ENCODE results near the gene RCOR1.

Gene RCOR1

DNA sequence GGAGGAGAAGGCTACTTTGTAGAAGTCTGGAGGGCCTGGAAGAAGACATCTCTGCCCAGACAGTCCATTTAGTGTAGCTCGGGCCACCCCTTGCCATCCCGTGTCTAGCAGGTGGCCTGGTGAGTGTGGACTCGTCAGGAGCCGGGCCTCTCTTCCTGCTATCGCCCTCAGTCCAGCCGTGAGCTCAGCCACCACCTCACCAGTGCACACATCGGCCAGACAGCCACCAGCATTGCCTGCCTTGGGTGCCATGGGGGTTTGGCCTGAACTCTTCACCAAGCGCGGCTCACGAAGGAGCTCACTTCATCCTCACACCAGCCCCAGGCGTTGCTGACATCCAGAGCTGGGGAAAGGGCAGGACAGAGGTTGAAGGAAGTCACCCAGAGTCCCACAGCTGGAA lies 165.2 kb downstream of the RCOR1 start:
- Histone ChIP-seq H4K8ac (ENCODE audit: low read depth, low read length) (no peak overlapping the region), H3K27me3 (ENCODE audit: insufficient read depth, low read length, poor library complexity) (no peaks in the 10 kb centered on the region)
- no CpG with 5 or more reads among the region's 11 CpGs for WGBS (ENCODE audit: extremely low coverage, insufficient coverage, low lambda C conversion rate)

DNA sequence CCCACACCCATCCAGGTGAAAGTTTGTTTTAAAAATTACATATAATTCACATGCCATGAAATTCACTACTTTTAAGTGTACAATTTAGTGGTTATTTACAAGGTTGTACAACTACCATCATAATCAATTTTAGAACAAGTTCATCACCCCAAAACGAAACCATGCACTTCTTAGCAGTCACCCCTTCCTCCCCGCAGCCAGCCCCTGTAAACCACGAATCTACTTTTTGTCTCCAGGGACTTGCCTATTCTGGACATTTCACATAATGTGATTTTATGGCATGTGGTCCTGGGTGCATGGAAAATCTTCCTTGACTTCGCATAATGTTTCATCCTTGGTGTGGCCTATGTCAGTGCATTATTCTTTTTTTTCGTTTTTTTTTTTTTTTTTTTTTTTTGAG lies 165.6 kb downstream of the RCOR1 start:
- H3K4me3 ChIP-seq (ENCODE audit: low read length), result no peak overlapping the region

More for the DNA sequence above, 165.2 kb downstream of the RCOR1 start:
- Histone ChIP-seq H3K4me1 (ENCODE audit: control insufficient read depth, low read depth, low read length) (peaks cover 2% of the 10 kb centered on the region), H3K27ac (ENCODE audit: low read depth, low read length) (no peak overlapping the region), H3K79me1 (ENCODE audit: low read length) (no peaks in the 10 kb centered on the region), H2BK120ac (ENCODE audit: low read depth, low read length) (no peak overlapping the region), H3K23ac (ENCODE audit: low read length) (no peak overlapping the region), H2AK5ac (ENCODE audit: low read length) (no peak overlapping the region), H2BK5ac (ENCODE audit: low read length) (no peak overlapping the region), H3K4ac (ENCODE audit: low read depth, low read length) (no peak overlapping the region), H3K79me2 (ENCODE audit: control insufficient read depth, insufficient read depth, low read length) (no peaks in the 10 kb centered on the region), H3K4me2 (ENCODE audit: low read length) (no peak overlapping the region), H3K4me3 (ENCODE audit: low read length) (no peak overlapping the region), H4K5ac (ENCODE audit: low read length) (no peak overlapping the region), H3K36me3 (ENCODE audit: control insufficient read depth, insufficient read depth, low read length) (no peaks in the 10 kb centered on the region), H3K56ac (ENCODE audit: low read length) (no peak overlapping the region), H3K18ac (ENCODE audit: low read length) (no peak overlapping the region), H3K9ac (ENCODE audit: low read length) (no peak overlapping the region), H2BK15ac (replicated peaks; ENCODE audit: low read depth) (no peak overlapping the region)
- DNase-seq, result no peak

GRCh38 chr14:102759456-102760187 lies 167.2 kb downstream of the RCOR1 start:
- no peaks in the 10 kb centered on the region for H3K36me3 ChIP-seq (ENCODE audit: control insufficient read depth, insufficient read depth, low read length)
- H2BK120ac ChIP-seq (ENCODE audit: low read depth, low read length), result no peak overlapping the region
- no peak for DNase-seq
- H3K56ac ChIP-seq (ENCODE audit: low read length), result no peak overlapping the region
- no peaks in the 10 kb centered on the region for H3K27me3 ChIP-seq (ENCODE audit: insufficient read depth, low read length, poor library complexity)
- no peak overlapping the region for H2BK5ac ChIP-seq (ENCODE audit: low read length)
- H3K9ac ChIP-seq (ENCODE audit: low read length), result no peak overlapping the region
- no peak overlapping the region for H4K8ac ChIP-seq (ENCODE audit: low read depth, low read length)
- no peaks in the 10 kb centered on the region for H3K79me2 ChIP-seq (ENCODE audit: control insufficient read depth, insufficient read depth, low read length)
- H3K4me2 ChIP-seq (ENCODE audit: low read length), result no peak overlapping the region
- H4K5ac ChIP-seq (ENCODE audit: low read length), result no peak overlapping the region
- no peak overlapping the region for H3K4ac ChIP-seq (ENCODE audit: low read depth, low read length)
- H3K79me1 ChIP-seq (ENCODE audit: low read length), result no peaks in the 10 kb centered on the region
- no CpG with 5 or more reads among the region's 10 CpGs for WGBS (ENCODE audit: extremely low coverage, insufficient coverage, low lambda C conversion rate)
- no peak overlapping the region for H2BK15ac ChIP-seq (replicated peaks; ENCODE audit: low read depth)
- no peak overlapping the region for H2AK5ac ChIP-seq (ENCODE audit: low read length)
- no peak overlapping the region for H3K27ac ChIP-seq (ENCODE audit: low read depth, low read length)
- no peak overlapping the region for H3K23ac ChIP-seq (ENCODE audit: low read length)
- no peak overlapping the region for H3K4me3 ChIP-seq (ENCODE audit: low read length)
- no peak overlapping the region for H3K18ac ChIP-seq (ENCODE audit: low read length)
- peaks cover 2% of the 10 kb centered on the region for H3K4me1 ChIP-seq (ENCODE audit: control insufficient read depth, low read depth, low read length)

More for the DNA sequence above, 165.6 kb downstream of the RCOR1 start:
- Histone ChIP-seq H2BK5ac (ENCODE audit: low read length) (no peak overlapping the region), H2AK5ac (ENCODE audit: low read length) (no peak overlapping the region), H3K36me3 (ENCODE audit: control insufficient read depth, insufficient read depth, low read length) (no peaks in the 10 kb centered on the region), H3K23ac (ENCODE audit: low read length) (no peak overlapping the region), H2BK15ac (replicated peaks; ENCODE audit: low read depth) (no peak overlapping the region), H3K4me1 (ENCODE audit: control insufficient read depth, low read depth, low read length) (peaks cover 2% of the 10 kb centered on the region), H4K5ac (ENCODE audit: low read length) (no peak overlapping the region), H3K79me2 (ENCODE audit: control insufficient read depth, insufficient read depth, low read length) (no peaks in the 10 kb centered on the region), H3K79me1 (ENCODE audit: low read length) (no peaks in the 10 kb centered on the region), H3K4me2 (ENCODE audit: low read length) (no peak overlapping the region), H3K56ac (ENCODE audit: low read length) (no peak overlapping the region), H2BK120ac (ENCODE audit: low read depth, low read length) (no peak overlapping the region), H4K8ac (ENCODE audit: low read depth, low read length) (no peak overlapping the region), H3K18ac (ENCODE audit: low read length) (no peak overlapping the region), H3K27ac (ENCODE audit: low read depth, low read length) (no peak overlapping the region), H3K9ac (ENCODE audit: low read length) (no peak overlapping the region), H3K4ac (ENCODE audit: low read depth, low read length) (no peak overlapping the region), H3K27me3 (ENCODE audit: insufficient read depth, low read length, poor library complexity) (no peaks in the 10 kb centered on the region)
- no CpG with 5 or more reads among the region's 5 CpGs for WGBS (ENCODE audit: extremely low coverage, insufficient coverage, low lambda C conversion rate)
- DNase-seq, result no peak

DNA sequence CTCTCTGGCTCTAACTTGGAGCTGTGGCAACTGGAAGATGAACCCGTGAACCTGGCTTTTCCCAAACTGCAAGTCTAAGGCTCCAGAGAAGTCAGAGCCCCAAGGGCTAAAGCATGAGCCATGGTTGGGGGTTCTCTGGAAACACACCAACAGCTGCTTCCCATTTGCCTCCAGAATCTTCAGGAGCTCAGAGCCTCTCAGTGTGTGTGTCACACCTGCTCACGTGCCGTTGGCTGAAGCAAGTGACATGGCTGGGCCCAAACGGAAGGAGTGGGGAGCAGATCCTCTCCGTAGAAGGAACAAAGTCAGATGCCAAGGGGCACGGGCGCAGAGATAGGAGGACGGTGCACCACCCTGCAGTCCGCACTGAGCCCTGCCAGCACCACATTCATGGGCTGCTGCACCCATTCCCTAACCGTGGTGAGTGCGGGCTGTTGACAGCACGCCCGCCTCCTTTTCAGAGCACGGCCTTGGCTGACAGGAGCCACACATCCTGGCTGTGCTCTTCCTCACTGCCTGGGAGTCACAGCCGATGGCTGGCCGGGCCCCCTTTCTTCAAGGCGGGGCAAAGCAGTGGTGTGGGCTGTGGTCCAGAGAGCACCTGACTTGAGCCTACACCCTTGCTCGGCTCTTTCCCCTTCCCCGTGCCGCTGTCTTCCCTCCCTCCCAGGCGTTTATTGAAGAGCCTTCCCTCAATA lies 168.2 kb downstream of the RCOR1 start:
- Histone ChIP-seq H3K36me3 (ENCODE audit: control insufficient read depth, insufficient read depth, low read length) (no peaks in the 10 kb centered on the region), H3K4me2 (ENCODE audit: low read length) (peak overlapping the region; percentile 19), H2AK5ac (ENCODE audit: low read length) (no peak overlapping the region), H2BK120ac (ENCODE audit: low read depth, low read length) (no peak overlapping the region), H3K4me3 (ENCODE audit: low read length) (no peak overlapping the region), H3K4ac (ENCODE audit: low read depth, low read length) (no peak overlapping the region), H3K9ac (ENCODE audit: low read length) (peak overlapping the region; percentile 39), H2BK15ac (replicated peaks; ENCODE audit: low read depth) (no peak overlapping the region), H3K4me1 (ENCODE audit: control insufficient read depth, low read depth, low read length) (peaks cover 2% of the 10 kb centered on the region), H3K27me3 (ENCODE audit: insufficient read depth, low read length, poor library complexity) (no peaks in the 10 kb centered on the region), H3K27ac (ENCODE audit: low read depth, low read length) (no peak overlapping the region), H3K23ac (ENCODE audit: low read length) (no peak overlapping the region), H3K56ac (ENCODE audit: low read length) (no peak overlapping the region), H3K18ac (ENCODE audit: low read length) (no peak overlapping the region), H4K8ac (ENCODE audit: low read depth, low read length) (no peak overlapping the region), H4K5ac (ENCODE audit: low read length) (no peak overlapping the region), H3K79me1 (ENCODE audit: low read length) (no peaks in the 10 kb centered on the region), H2BK5ac (ENCODE audit: low read length) (no peak overlapping the region), H3K79me2 (ENCODE audit: control insufficient read depth, insufficient read depth, low read length) (no peaks in the 10 kb centered on the region)
- no CpG with 5 or more reads among the region's 21 CpGs for WGBS (ENCODE audit: extremely low coverage, insufficient coverage, low lambda C conversion rate)
- peak; percentile 56 for DNase-seq

DNA sequence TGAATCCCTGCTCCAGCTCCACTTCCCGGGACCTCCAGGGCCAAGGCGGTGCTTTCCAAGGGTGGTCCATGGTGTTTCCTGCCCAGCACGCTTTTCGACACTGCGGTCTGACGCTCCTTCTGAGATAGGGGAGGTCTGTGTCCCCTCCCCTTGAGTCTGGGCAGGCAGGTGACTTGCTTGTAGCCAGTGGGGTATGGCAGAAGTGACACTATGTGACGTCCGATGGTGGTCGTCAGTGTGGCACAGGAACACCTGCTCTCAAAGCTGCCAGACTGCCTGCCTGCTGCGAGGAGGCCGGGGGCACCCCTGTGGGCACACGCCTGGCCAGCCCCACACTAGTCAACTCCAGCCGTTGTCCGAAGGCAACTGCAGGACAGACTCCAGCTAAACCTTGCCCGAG lies 168.8 kb downstream of the RCOR1 start:
- no CpG with 5 or more reads among the region's 15 CpGs for WGBS (ENCODE audit: extremely low coverage, insufficient coverage, low lambda C conversion rate)
- Histone ChIP-seq H3K56ac (ENCODE audit: low read length) (no peak overlapping the region), H3K4me2 (ENCODE audit: low read length) (peak overlapping the region; percentile 7), H3K18ac (ENCODE audit: low read length) (no peak overlapping the region), H3K4ac (ENCODE audit: low read depth, low read length) (no peak overlapping the region), H3K4me3 (ENCODE audit: low read length) (no peak overlapping the region), H3K4me1 (ENCODE audit: control insufficient read depth, low read depth, low read length) (peaks cover 2% of the 10 kb centered on the region), H2BK5ac (ENCODE audit: low read length) (no peak overlapping the region), H4K5ac (ENCODE audit: low read length) (no peak overlapping the region), H3K23ac (ENCODE audit: low read length) (no peak overlapping the region), H3K9ac (ENCODE audit: low read length) (no peak overlapping the region), H2BK15ac (replicated peaks; ENCODE audit: low read depth) (no peak overlapping the region), H3K27ac (ENCODE audit: low read depth, low read length) (no peak overlapping the region), H4K8ac (ENCODE audit: low read depth, low read length) (no peak overlapping the region), H3K79me2 (ENCODE audit: control insufficient read depth, insufficient read depth, low read length) (no peaks in the 10 kb centered on the region), H2BK120ac (ENCODE audit: low read depth, low read length) (no peak overlapping the region), H3K79me1 (ENCODE audit: low read length) (no peaks in the 10 kb centered on the region), H3K27me3 (ENCODE audit: insufficient read depth, low read length, poor library complexity) (no peaks in the 10 kb centered on the region), H3K36me3 (ENCODE audit: control insufficient read depth, insufficient read depth, low read length) (no peaks in the 10 kb centered on the region), H2AK5ac (ENCODE audit: low read length) (no peak overlapping the region)
- DNase-seq, result no peak

All from mesendoderm (in vitro differentiated cells).